ENCODE measurements around the gene SLC2A5.

- TF ChIP-seq TCF12 (IDR thresholded peaks at IDR 0.05; ENCODE audit: low read depth) (no peak), TEAD4 (IDR thresholded peaks at IDR 0.05) (no peak), NFIC (IDR thresholded peaks at IDR 0.05) (no peak)
These were observed 46.1 kb upstream of the SLC2A5 start for GRCh38 chr1:9115351-9116205.

All from Ishikawa (cell line).